ENCODE results near the gene UMOD.

UMOD gene

GRCh38 chr16:20307791-20308190, 44.7 kb downstream of the UMOD start:
- TF ChIP-seq CTCF (IDR thresholded peaks at IDR 0.05; ENCODE audit: insufficient read depth, low read depth, low read length, missing control alignments) = no peak
- DNase-seq (ENCODE audit: low read depth) = no peak
- no peak overlapping the region for H3K4me3 ChIP-seq (ENCODE audit: low read depth, low read length)

- H3K4me3 ChIP-seq (ENCODE audit: low read depth, low read length) = no peak overlapping the region
- TF ChIP-seq CTCF (IDR thresholded peaks at IDR 0.05; ENCODE audit: insufficient read depth, low read depth, low read length, missing control alignments) = no peak
- no peak for DNase-seq (ENCODE audit: low read depth)
Measured at GRCh38 chr16:20307240-20307671, 45.3 kb downstream of the UMOD start.

GRCh38 chr16:20306401-20306800, 46.1 kb downstream of the UMOD start:
- no peak for DNase-seq (ENCODE audit: low read depth)
- H3K4me3 ChIP-seq (ENCODE audit: low read depth, low read length) = no peak overlapping the region
- TF ChIP-seq CTCF (IDR thresholded peaks at IDR 0.05; ENCODE audit: insufficient read depth, low read depth, low read length, missing control alignments) = no peak

- no peak for DNase-seq (ENCODE audit: low read depth)
- no peak overlapping the region for H3K4me3 ChIP-seq (ENCODE audit: low read depth, low read length)
- no peak for TF ChIP-seq CTCF (IDR thresholded peaks at IDR 0.05; ENCODE audit: insufficient read depth, low read depth, low read length, missing control alignments)
Measured at GRCh38 chr16:20303012-20303411, 49.5 kb downstream of the UMOD start.

- no peak for TF ChIP-seq CTCF (IDR thresholded peaks at IDR 0.05; ENCODE audit: insufficient read depth, low read depth, low read length, missing control alignments)
- DNase-seq (ENCODE audit: low read depth) = no peak
- H3K4me3 ChIP-seq (ENCODE audit: low read depth, low read length) = no peak overlapping the region
Measured at GRCh38 chr16:20302389-20302788, 50.1 kb downstream of the UMOD start.

GRCh38 chr16:20301840-20302239, 50.7 kb downstream of the UMOD start:
- DNase-seq (ENCODE audit: low read depth) = no peak
- H3K4me3 ChIP-seq (ENCODE audit: low read depth, low read length) = no peak overlapping the region
- no peak for TF ChIP-seq CTCF (IDR thresholded peaks at IDR 0.05; ENCODE audit: insufficient read depth, low read depth, low read length, missing control alignments)

- peak; percentile 72 for DNase-seq (ENCODE audit: low read depth)
- peak; percentile 83 for TF ChIP-seq CTCF (IDR thresholded peaks at IDR 0.05; ENCODE audit: insufficient read depth, low read depth, low read length, missing control alignments)
- H3K4me3 ChIP-seq (ENCODE audit: low read depth, low read length) = no peak overlapping the region
Measured at GRCh38 chr16:20300312-20301097, 52.0 kb downstream of the UMOD start.

Measured in GM12865 (cell line).